Fibroblast of lung (primary cell): ENCODE data around the gene PLA2G6. TPM values are rescaled to one million over a fixed set of nuclear protein-coding genes. Genes with fewer than 3 reads are reported as not detected.

Experiments
- DNase-seq, 2 donors: peaks; one replicate each; pipeline versions ENCODE4 v3.0.0 to v3.0.0-alpha.2; 2010; ENCODE audit warnings: low read depth in 2 of 2
- H2AFZ ChIP-seq: 2 replicates; pipeline ENCODE4 v1.5.1; 2012; ENCODE audit warnings: low read length, control low read depth, inconsistent platforms
- H3K27ac ChIP-seq: 2 replicates; pipeline ENCODE4 v1.5.1; 2011; ENCODE audit warnings: low read length, control low read depth; ENCODE audit not compliant: insufficient read depth
- H3K27me3 ChIP-seq: 2 replicates; pipeline ENCODE4 v1.5.1; 2011; ENCODE audit warnings: mild to moderate bottlenecking, low read length; ENCODE audit not compliant: control insufficient read depth, insufficient read depth
- H3K36me3 ChIP-seq: 2 replicates; pipeline ENCODE4 v1.5.1; 2011; ENCODE audit warnings: low read length; ENCODE audit not compliant: control insufficient read depth, insufficient read depth
- H3K4me1 ChIP-seq: 2 replicates; pipeline ENCODE4 v1.5.1; 2011; ENCODE audit warnings: low read length; ENCODE audit not compliant: control insufficient read depth, insufficient read depth; ENCODE audit errors: extremely low read depth
- H3K4me2 ChIP-seq: 2 replicates; pipeline ENCODE4 v1.5.1; 2011; ENCODE audit warnings: low read length, control low read depth; ENCODE audit not compliant: insufficient read depth; ENCODE audit errors: extremely low read depth
- H3K4me3 ChIP-seq, 4 experiments: fragments of 200-600 bp in 1 of 4; sonication (generic) in 1 of 4; replicated peaks in 1 of 4; 2 replicates each; pipeline ENCODE4 v1.5.1; 2011 to 2016; ENCODE audit warnings: low read length in 4 of 4, low read depth in 3 of 4, mild to moderate bottlenecking in 3 of 4, control low read depth in 2 of 4, inconsistent platforms in 1 of 4, mixed read lengths in 1 of 4; ENCODE audit not compliant: insufficient read depth in 1 of 4; ENCODE audit errors: control extremely low read depth in 1 of 4
- H3K79me2 ChIP-seq: 2 replicates; pipeline ENCODE4 v1.5.1; 2012; ENCODE audit warnings: mild to moderate bottlenecking, low read length, inconsistent platforms; ENCODE audit not compliant: control insufficient read depth, insufficient read depth
- H3K9ac ChIP-seq: 2 replicates; pipeline ENCODE4 v1.5.1; 2011; ENCODE audit warnings: mild to moderate bottlenecking, low read length, control low read depth; ENCODE audit not compliant: insufficient read depth
- H3K9me3 ChIP-seq: 2 replicates; pipeline ENCODE4 v1.5.1; 2012; ENCODE audit warnings: low read depth, low read length; ENCODE audit not compliant: control insufficient read depth, insufficient read depth
- H4K20me1 ChIP-seq: 2 replicates; pipeline ENCODE4 v1.5.1; 2011; ENCODE audit warnings: low read length; ENCODE audit not compliant: control insufficient read depth, insufficient read depth; ENCODE audit errors: extremely low read depth
- EZH2 ChIP-seq: IDR thresholded peaks from 2 replicates; pipeline ENCODE4 v1.5.1; 2012; ENCODE audit warnings: low read length, control low read depth, mild to moderate bottlenecking; ENCODE audit errors: missing control alignments
- polyA plus RNA-seq, 2 donors: library from polyadenylated mRNA; depleted of rRNA in 1 of 2; stranded (reverse) in 1 of 2; unstranded in 1 of 2; fragments of >200 nt; gene quantifications; 2 replicates each; pipeline ENCODE4 v1.2.1, GENCODE V29; 2011 to 2012; ENCODE audit warnings: missing spikeins in 1 of 2
- total RNA-seq: library from RNA; depleted of rRNA; stranded (reverse); fragments of >200 nt; gene quantifications from 2 replicates; pipeline ENCODE4 v1.2.1, GENCODE V29; 2014
- TF ChIP-seq, protein P1 (sequence below), 2 donors: IDR thresholded peaks in 1 of 2; conservative IDR thresholded peaks in 1 of 2; 1 replicate in 1 of 2; 2 replicates in 1 of 2; pipeline ENCODE4 v1.5.1; 2011 to 2012; ENCODE audit warnings: low read length in 2 of 2, control low read depth in 1 of 2, inconsistent platforms in 1 of 2, low read depth in 1 of 2, mild to moderate bottlenecking in 1 of 2

Gene PLA2G6
- total and polyA plus RNA-seq, 2 donors (not counting 1 experiment from before 2014, with no cell fraction given): 4.8 to 29.9 TPM

DNA sequence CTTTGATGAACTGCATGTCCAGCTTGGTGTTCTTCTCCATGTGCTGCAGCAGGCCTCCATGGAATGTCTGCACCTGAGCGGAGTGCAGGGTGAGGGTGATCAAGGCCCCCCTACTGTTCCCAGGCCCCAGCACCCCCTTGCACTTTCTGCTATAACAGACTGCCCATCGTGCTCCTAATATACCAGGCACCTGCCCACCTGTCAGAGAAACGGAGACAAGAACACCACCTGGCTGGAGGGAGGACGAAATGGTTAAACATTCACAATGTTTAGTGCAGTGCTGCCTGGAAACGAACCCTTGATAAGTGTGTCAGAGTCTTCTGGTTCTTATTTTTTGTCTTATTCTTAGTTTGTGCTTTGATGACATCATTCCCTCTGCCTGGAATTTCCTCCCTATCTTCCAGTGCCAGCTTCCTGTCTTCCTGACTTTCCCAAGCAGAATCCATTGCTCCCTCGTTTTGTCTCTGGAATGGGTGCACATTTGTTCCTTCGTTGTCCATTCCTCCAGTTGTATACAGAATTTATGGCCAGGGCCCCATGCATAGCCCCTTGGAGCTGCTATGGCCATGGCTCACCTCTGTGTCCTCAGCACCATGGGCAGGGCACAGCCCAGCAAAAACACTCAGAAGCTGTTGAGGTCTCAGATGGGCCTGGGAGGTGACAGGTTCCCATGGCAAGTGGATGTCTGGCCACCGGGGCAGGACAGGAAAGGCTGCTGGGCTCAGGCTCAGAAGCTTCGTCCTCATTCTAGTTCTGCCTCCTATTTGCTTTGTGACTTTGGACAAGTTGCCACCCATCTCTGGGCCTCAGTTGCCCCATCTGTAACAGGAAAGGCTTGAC, 83.0 kb downstream of the PLA2G6 start:
- H3K36me3 ChIP-seq: no peaks in the 10 kb centered on the region
- H3K9ac ChIP-seq: no peak overlapping the region
- H3K27me3 ChIP-seq: no peaks in the 10 kb centered on the region
- H3K79me2 ChIP-seq: no peaks in the 10 kb centered on the region
- H4K20me1 ChIP-seq: no peaks in the 10 kb centered on the region
- TF ChIP-seq, protein P1, sequence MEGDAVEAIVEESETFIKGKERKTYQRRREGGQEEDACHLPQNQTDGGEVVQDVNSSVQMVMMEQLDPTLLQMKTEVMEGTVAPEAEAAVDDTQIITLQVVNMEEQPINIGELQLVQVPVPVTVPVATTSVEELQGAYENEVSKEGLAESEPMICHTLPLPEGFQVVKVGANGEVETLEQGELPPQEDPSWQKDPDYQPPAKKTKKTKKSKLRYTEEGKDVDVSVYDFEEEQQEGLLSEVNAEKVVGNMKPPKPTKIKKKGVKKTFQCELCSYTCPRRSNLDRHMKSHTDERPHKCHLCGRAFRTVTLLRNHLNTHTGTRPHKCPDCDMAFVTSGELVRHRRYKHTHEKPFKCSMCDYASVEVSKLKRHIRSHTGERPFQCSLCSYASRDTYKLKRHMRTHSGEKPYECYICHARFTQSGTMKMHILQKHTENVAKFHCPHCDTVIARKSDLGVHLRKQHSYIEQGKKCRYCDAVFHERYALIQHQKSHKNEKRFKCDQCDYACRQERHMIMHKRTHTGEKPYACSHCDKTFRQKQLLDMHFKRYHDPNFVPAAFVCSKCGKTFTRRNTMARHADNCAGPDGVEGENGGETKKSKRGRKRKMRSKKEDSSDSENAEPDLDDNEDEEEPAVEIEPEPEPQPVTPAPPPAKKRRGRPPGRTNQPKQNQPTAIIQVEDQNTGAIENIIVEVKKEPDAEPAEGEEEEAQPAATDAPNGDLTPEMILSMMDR (conservative IDR thresholded peaks at IDR 0.05 in 1 of 2, IDR thresholded peaks at IDR 0.05 in 1 of 2; ENCODE audit: low read depth in 1 of 2, low read length in 2 of 2): no peak
- no peak for TF ChIP-seq EZH2
- DNase-seq: peak; percentile 37 to 54
- no peak overlapping the region for H3K27ac ChIP-seq
- no peak overlapping the region for H3K4me3 ChIP-seq
- H3K9me3 ChIP-seq: no peaks in the 10 kb centered on the region
- no peak overlapping the region for H2AFZ ChIP-seq
- H3K4me2 ChIP-seq: no peak overlapping the region
- H3K4me1 ChIP-seq: peaks cover 5% of the 10 kb centered on the region

DNA sequence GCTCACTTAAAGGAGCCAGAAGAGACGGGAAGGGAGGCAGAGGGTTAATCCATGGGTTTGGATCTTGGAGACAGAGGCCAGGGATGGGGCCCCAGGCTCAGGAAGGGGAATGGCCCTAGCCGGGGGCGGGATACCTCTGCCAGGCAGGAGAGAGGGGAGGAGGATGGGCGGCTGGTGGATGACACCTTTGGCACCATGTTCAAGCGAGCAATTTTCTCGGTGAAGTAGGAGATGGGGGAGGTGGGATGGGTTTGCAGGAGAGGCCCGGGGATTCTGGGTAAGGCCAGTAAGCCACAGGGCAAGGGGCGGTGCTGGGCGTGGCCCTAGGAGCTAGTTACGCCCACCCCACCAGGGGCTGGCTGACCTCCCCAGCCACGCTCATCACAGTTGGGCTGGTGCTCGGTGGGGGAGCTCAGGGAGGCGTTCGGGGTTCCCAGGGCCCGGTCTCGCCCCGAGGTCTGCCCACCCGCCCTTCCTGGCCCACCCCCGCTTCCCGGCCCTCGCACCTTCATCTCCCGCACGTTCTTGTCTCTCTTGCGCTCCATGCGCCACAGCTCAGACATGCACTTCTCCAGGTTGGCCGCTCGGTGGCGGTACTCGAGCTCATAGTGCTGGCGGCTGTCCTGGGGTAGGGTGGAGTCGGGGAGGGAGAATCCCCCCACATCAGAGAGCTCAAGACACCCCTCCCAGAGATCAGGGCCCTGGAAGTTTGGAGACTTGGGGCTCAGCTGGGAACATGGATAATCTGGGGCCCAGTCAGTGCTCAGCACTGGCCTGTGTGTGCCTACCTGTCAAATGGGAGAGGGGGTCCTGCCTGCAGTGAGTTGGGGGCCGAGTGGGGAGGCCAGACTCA, 83.8 kb downstream of the PLA2G6 start:
- no peak overlapping the region for H3K27ac ChIP-seq

More for the DNA sequence above, 83.8 kb downstream of the PLA2G6 start:
- Histone ChIP-seq H3K9ac (no peak overlapping the region), H3K4me3 (no peak overlapping the region), H3K36me3 (no peaks in the 10 kb centered on the region), H3K4me1 (peaks cover 5% of the 10 kb centered on the region), H2AFZ (no peak overlapping the region), H3K9me3 (no peaks in the 10 kb centered on the region), H3K27me3 (no peaks in the 10 kb centered on the region), H4K20me1 (no peaks in the 10 kb centered on the region), H3K4me2 (no peak overlapping the region), H3K79me2 (no peaks in the 10 kb centered on the region)
- DNase-seq: peak in 1 of 2 donors; percentile 29
- no peak for TF ChIP-seq EZH2
- TF ChIP-seq, protein P1 (conservative IDR thresholded peaks at IDR 0.05 in 1 of 2, IDR thresholded peaks at IDR 0.05 in 1 of 2; ENCODE audit: low read depth in 1 of 2, low read length in 2 of 2): peak; percentile 6 to 60
